Measurements from ENCODE around the gene NDOR1.

NDOR1 gene

DNA sequence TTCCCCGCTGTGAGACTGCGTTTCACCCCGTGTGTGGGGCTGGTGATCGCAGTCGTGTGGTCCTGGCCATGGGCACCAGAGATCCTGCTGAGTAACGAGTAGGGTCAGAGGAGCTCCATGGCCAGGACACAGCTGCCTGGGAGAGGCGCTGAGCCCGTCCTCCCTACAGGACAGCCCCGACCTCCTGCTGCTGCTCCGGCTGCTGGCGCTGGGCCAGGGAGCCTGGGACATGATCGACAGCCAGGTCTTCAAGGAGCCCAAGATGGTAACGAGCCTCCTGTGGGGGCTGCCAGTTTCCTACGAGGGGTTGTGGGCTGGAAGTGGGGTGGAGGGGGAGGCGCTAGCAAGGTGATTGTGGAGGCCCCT, 60.6 kb downstream of the NDOR1 start:
- DNase-seq = no peak

All from fibroblast of upper back skin (primary cell).